ENCODE results near the gene FBXO17. TPM values are rescaled to one million over a fixed set of nuclear protein-coding genes. Genes with fewer than 3 reads are reported as not detected.

FBXO17 gene
- total and polyA plus RNA-seq, 2 donors (not counting 3 experiments of a cell fraction or from before 2014, with no cell fraction given): 21.8 to 23.8 TPM

GRCh38 chr19:38993271-38993670, 17.7 kb upstream of the FBXO17 start:
- Histone ChIP-seq H2AFZ (ENCODE audit: low read depth, low read length) (peak overlapping the region; percentile 47), H3K36me3 (ENCODE audit: control insufficient read depth in 2 of 2, extremely low read depth in 1 of 2, insufficient read depth in 2 of 2, low read length in 2 of 2) (no peaks in the 10 kb centered on the region), H3K27me3 (ENCODE audit: control insufficient read depth in 2 of 2, insufficient read depth in 2 of 2, low read length in 2 of 2) (no peaks in the 10 kb centered on the region), H3K4me2 (ENCODE audit: insufficient read depth, low read length) (no peak overlapping the region), H3K4me3 (replicated peaks in 1 of 3; ENCODE audit: insufficient read depth in 1 of 3, low read depth in 1 of 3, low read length in 3 of 3) (no peak overlapping the region), H4K20me1 (replicated peaks; ENCODE audit: control insufficient read depth, extremely low read depth, insufficient read depth, low read length) (no peaks in the 10 kb centered on the region), H3K9me3 (replicated peaks; ENCODE audit: control insufficient read depth, insufficient read depth, low read length) (no peaks in the 10 kb centered on the region), H3K9me1 (replicated peaks; ENCODE audit: control insufficient read depth, extremely low read depth, insufficient read depth, low read length) (no peaks in the 10 kb centered on the region), H3K4me1 (ENCODE audit: control insufficient read depth, extremely low read depth, insufficient read depth, low read length) (peaks cover 17% of the 10 kb centered on the region), H3K27ac (ENCODE audit: insufficient read depth, low read depth, low read length) (peak overlapping the region; percentile 55), H3K9ac (replicated peaks; ENCODE audit: extremely low read depth, insufficient read depth, low read length) (no peak overlapping the region), H3K79me2 (ENCODE audit: control insufficient read depth, insufficient read depth, low read length) (no peaks in the 10 kb centered on the region)
- DNase-seq (ENCODE audit: low read depth, low spot score) (peak; percentile 62), FAIRE-seq (peak; percentile 98)
- intact Hi-C loops (cut with micrococcal nuclease) (loop anchor here (1.0 kb wide), 1 partner anchor 17 kb away; no protein-coding TSS in a partner anchor), dilution Hi-C loops (cut with MboI; ENCODE audit: extremely low pct_ligation_motif_present, low sequenced_read_pairs) (no loop called here)
- TF ChIP-seq FOS (IDR thresholded peaks at IDR 0.05; ENCODE audit: borderline replicate concordance, insufficient read depth, low read length) (peak; percentile 87), POLR2AphosphoS5 (IDR thresholded peaks at IDR 0.05; ENCODE audit: insufficient read depth, low read depth, low read length) (peak; percentile 66), POLR2A (IDR thresholded peaks at IDR 0.05; ENCODE audit: low read depth, low read length) (no peak), EZH2 (IDR thresholded peaks at IDR 0.05; ENCODE audit: borderline replicate concordance, low read depth, low read length, severe bottlenecking) (no peak), MAX (IDR thresholded peaks at IDR 0.05; ENCODE audit: insufficient read depth, insufficient read length) (no peak), JUN (IDR thresholded peaks at IDR 0.05; ENCODE audit: borderline replicate concordance, insufficient read depth, insufficient read length, low read depth) (peak; percentile 59), CTCF (IDR thresholded peaks at IDR 0.05; ENCODE audit: extremely low read depth in 1 of 2, insufficient read depth in 1 of 2, low read depth in 1 of 2, low read length in 2 of 2) (no peak), GATA2 (IDR thresholded peaks at IDR 0.05; ENCODE audit: insufficient read depth, insufficient read length, low read depth, low read length) (peak; percentile 96), MYC (IDR thresholded peaks at IDR 0.05; ENCODE audit: low read depth, low read length) (no peak)
- POLR2A ChIA-PET: no interaction called here
- CTCF ChIA-PET: interaction anchor here (0.5 to 1.1 kb wide), 9 partner anchors 15 to 129 kb away, joined by 3 to 6 read pairs (median 3); partner anchors contain the start of gene FBXO17
- no TSS peak for BruUV-seq (replicated peaks)

Data from endothelial cell of umbilical vein (primary cell).